ENCODE data around the gene CDH13.

- TF ChIP-seq CTCF (IDR thresholded peaks at IDR 0.05 in 4 of 5, conservative IDR thresholded peaks at IDR 0.05 in 1 of 5), result no peak
- TF ChIP-seq POLR2A (IDR thresholded peaks at IDR 0.05), result no peak
These were observed 681.6 kb downstream of the CDH13 start for GRCh38 chr16:83308414-83308813.
